NCI-H774 (cell line): ENCODE measurements around the gene PCNX3.
A peak's percentile ranks its signal among the peaks of the same experiment; 100 is the strongest.
"Not testable (repeated sequence)": the region's sequence is repeated elsewhere in the genome, so short reads cannot be mapped to it uniquely, and the experiment has no call there.

ENCODE experiments used
- DNase-seq: peaks from one replicate; lab custom pipeline; 2025; lab: John Stamatoyannopoulos, UW

Gene PCNX3

GRCh38 chr11:65619281-65619928 is 3.8 kb downstream of the PCNX3 start:
- no peak for DNase-seq

- no peak for DNase-seq
Measured at GRCh38 chr11:65620666-65621065, 5.1 kb downstream of the PCNX3 start.

- DNase-seq: no peak
Measured at GRCh38 chr11:65621460-65621859, 5.9 kb downstream of the PCNX3 start.

GRCh38 chr11:65622011-65622410 is 6.4 kb downstream of the PCNX3 start:
- no peak for DNase-seq

- no peak for DNase-seq
Measured at GRCh38 chr11:65623177-65623576, 7.6 kb downstream of the PCNX3 start.

- DNase-seq: no peak
Measured at GRCh38 chr11:65623852-65624616, 8.5 kb downstream of the PCNX3 start.

- no peak for DNase-seq
Measured at GRCh38 chr11:65624931-65625627, 9.5 kb downstream of the PCNX3 start.

- DNase-seq: no peak
Measured at GRCh38 chr11:65625628-65626342, 10.2 kb downstream of the PCNX3 start.

- no peak for DNase-seq
Measured at GRCh38 chr11:65627202-65627601, 11.6 kb downstream of the PCNX3 start.

GRCh38 chr11:65629579-65629978 is 14.0 kb downstream of the PCNX3 start:
- DNase-seq: no peak

GRCh38 chr11:65630215-65630614 is 14.6 kb downstream of the PCNX3 start:
- DNase-seq: no peak

- no peak for DNase-seq
Measured at GRCh38 chr11:65633390-65634108, 18.0 kb downstream of the PCNX3 start.

GRCh38 chr11:65634109-65634436 is 18.5 kb downstream of the PCNX3 start:
- no peak for DNase-seq

GRCh38 chr11:65634440-65634839 is 18.9 kb downstream of the PCNX3 start:
- no peak for DNase-seq

- DNase-seq: no peak
Measured at GRCh38 chr11:65634905-65635731, 19.5 kb downstream of the PCNX3 start.

GRCh38 chr11:65636108-65637031 is 20.8 kb downstream of the PCNX3 start:
- DNase-seq: no peak

GRCh38 chr11:65637032-65637557 is 21.5 kb downstream of the PCNX3 start:
- DNase-seq: no peak

GRCh38 chr11:65637794-65638419 is 22.3 kb downstream of the PCNX3 start, which contains the start of gene SIPA1:
SIPA1 (plus strand) TSS chr11:65638101; CDS start chr11:65640922, 2,821 bp downstream.
- DNase-seq: peak; percentile 73

- DNase-seq: not testable (repeated sequence)
Measured at GRCh38 chr11:65639228-65639597, 23.6 kb downstream of the PCNX3 start.
